SH-SY5Y (cell line): Measurements from ENCODE around the gene RETSAT.

ENCODE experiments used
- GATA2 ChIP-seq: IDR thresholded peaks from 2 replicates; pipeline ENCODE4 v1.6.1; 2011; ENCODE audit warnings: mild to moderate bottlenecking, low read depth, low read length
- GATA3 ChIP-seq: IDR thresholded peaks from 2 replicates; pipeline ENCODE4 v1.6.1; 2011; ENCODE audit warnings: low read depth, mild to moderate bottlenecking, low read length, moderate library complexity

GRCh38 chr2:85367180-85367579, 12.9 kb upstream of the RETSAT start:
- TF ChIP-seq GATA3 (no peak), GATA2 (no peak)
